ENCODE results near the gene MACO1. TPM values are rescaled to one million over a fixed set of nuclear protein-coding genes. Genes with fewer than 3 reads are reported as not detected.

Gene MACO1
- total RNA-seq, 1 experiment from 2014 or later: 16.3 TPM

GRCh38 chr1:25476186-25477097, 45.7 kb downstream of the MACO1 start:
- Histone ChIP-seq H2BK5ac (ENCODE audit: insufficient read length, low read length) (no peak overlapping the region), H3K27me3 (ENCODE audit: insufficient read depth, low read length) (no peaks in the 10 kb centered on the region), H3K79me1 (ENCODE audit: insufficient read depth, low read depth, low read length, poor library complexity, severe bottlenecking) (no peaks in the 10 kb centered on the region), H3K79me2 (ENCODE audit: insufficient read depth, low read length) (no peaks in the 10 kb centered on the region), H3K14ac (ENCODE audit: insufficient read depth, low read length) (no peak overlapping the region), H2BK120ac (ENCODE audit: low read depth, low read length, poor library complexity, severe bottlenecking) (no peak overlapping the region), H2AFZ (ENCODE audit: low read length) (no peak overlapping the region), H3K18ac (ENCODE audit: insufficient read length, low read depth, low read length) (no peak overlapping the region), H3K4ac (ENCODE audit: low read depth, low read length) (no peak overlapping the region), H3K4me1 (ENCODE audit: insufficient read depth, low read length) (no peaks in the 10 kb centered on the region), H3K9ac (ENCODE audit: extremely low read depth, insufficient read length, low read length) (no peak overlapping the region), H4K91ac (ENCODE audit: insufficient read length, low read depth, low read length) (no peak overlapping the region), H3K27ac (ENCODE audit: insufficient read length, low read depth, low read length) (no peak overlapping the region), H4K5ac (ENCODE audit: insufficient read length, low read depth, low read length) (no peak overlapping the region), H3K4me2 (ENCODE audit: insufficient read depth, insufficient read length, low read length) (no peak overlapping the region), H3K23ac (ENCODE audit: insufficient read length, low read depth, low read length) (no peak overlapping the region), H3K56ac (ENCODE audit: insufficient read length, low read depth, low read length) (no peak overlapping the region), H3K23me2 (ENCODE audit: insufficient read length, low read depth, low read length, poor library complexity, severe bottlenecking) (no peaks in the 10 kb centered on the region), H3K9me3 (ENCODE audit: control insufficient read depth, low read depth, low read length) (no peaks in the 10 kb centered on the region), H2BK12ac (ENCODE audit: insufficient read length, low read depth, low read length) (no peak overlapping the region), H3T11ph (ENCODE audit: low read length) (no peak overlapping the region), H4K8ac (replicated peaks; ENCODE audit: insufficient read length, low read depth, low read length) (no peak overlapping the region), H2BK15ac (ENCODE audit: low read depth, low read length) (no peak overlapping the region), H2AK5ac (ENCODE audit: insufficient read length, low read length) (no peak overlapping the region), H4K20me1 (ENCODE audit: control insufficient read depth, insufficient read depth, insufficient read length) (no peaks in the 10 kb centered on the region), H2BK20ac (ENCODE audit: low read depth, low read length, poor library complexity, severe bottlenecking) (no peak overlapping the region)
- Mint-ChIP-seq H3K27ac (no peak overlapping the region; a peak in 1 of 7 replicates), H3K9me3 (no peaks in the 10 kb centered on the region), H3K4me3 (no peak overlapping the region), H3K4me1 (peaks cover 0 to 6% of the 10 kb centered on the region in 2 experiments; a peak in 1 of 4 replicates), H3K27me3 (ENCODE audit: low read depth) (no peaks in the 10 kb centered on the region), H3K36me3 (ENCODE audit: insufficient read depth in 1 of 3, low read depth in 3 of 3) (no peaks in the 10 kb centered on the region)
- no peak for DNase-seq
- WGBS (ENCODE audit: extremely low coverage, insufficient read length, low lambda C conversion rate): no CpG with 5 or more reads among the region's 2 CpGs
- TF ChIP-seq, protein P1, sequence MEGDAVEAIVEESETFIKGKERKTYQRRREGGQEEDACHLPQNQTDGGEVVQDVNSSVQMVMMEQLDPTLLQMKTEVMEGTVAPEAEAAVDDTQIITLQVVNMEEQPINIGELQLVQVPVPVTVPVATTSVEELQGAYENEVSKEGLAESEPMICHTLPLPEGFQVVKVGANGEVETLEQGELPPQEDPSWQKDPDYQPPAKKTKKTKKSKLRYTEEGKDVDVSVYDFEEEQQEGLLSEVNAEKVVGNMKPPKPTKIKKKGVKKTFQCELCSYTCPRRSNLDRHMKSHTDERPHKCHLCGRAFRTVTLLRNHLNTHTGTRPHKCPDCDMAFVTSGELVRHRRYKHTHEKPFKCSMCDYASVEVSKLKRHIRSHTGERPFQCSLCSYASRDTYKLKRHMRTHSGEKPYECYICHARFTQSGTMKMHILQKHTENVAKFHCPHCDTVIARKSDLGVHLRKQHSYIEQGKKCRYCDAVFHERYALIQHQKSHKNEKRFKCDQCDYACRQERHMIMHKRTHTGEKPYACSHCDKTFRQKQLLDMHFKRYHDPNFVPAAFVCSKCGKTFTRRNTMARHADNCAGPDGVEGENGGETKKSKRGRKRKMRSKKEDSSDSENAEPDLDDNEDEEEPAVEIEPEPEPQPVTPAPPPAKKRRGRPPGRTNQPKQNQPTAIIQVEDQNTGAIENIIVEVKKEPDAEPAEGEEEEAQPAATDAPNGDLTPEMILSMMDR (conservative IDR thresholded peaks at IDR 0.05): no peak
